HepG2 (cell line): ENCODE measurements around the gene GDF11. TPM values are rescaled to one million over a fixed set of nuclear protein-coding genes. Genes with fewer than 3 reads are reported as not detected.

Experiments
- CERS6 ChIP-seq: sonication (generic); formaldehyde crosslinking; IDR thresholded peaks from 2 replicates; pipeline ENCODE4 v1.5.0; 2020; ENCODE audit warnings: missing genetic modification reagents
- CREBL2 ChIP-seq: sonication (generic); formaldehyde crosslinking; IDR thresholded peaks from 2 replicates; pipeline ENCODE4 v1.8.1; 2023; ENCODE audit warnings: missing genetic modification reagents, mild to moderate bottlenecking, borderline replicate concordance
- ELF1 ChIP-seq: sonication (generic); formaldehyde crosslinking; IDR thresholded peaks from 2 replicates; pipeline ENCODE4 v1.4.0; 2020; ENCODE audit warnings: missing genetic modification reagents
- FOXJ3 ChIP-seq: sonication (generic); formaldehyde crosslinking; IDR thresholded peaks from 2 replicates; pipeline ENCODE4 v1.4.0; 2020; ENCODE audit warnings: missing genetic modification reagents, mild to moderate bottlenecking, borderline replicate concordance
- HOXA9 ChIP-seq: sonication (generic); formaldehyde crosslinking; IDR thresholded peaks from 2 replicates; pipeline ENCODE4 v1.8.1; 2022; ENCODE audit warnings: missing genetic modification reagents, mild to moderate bottlenecking, moderate library complexity, borderline replicate concordance
- IKZF5 ChIP-seq: IDR thresholded peaks from 2 replicates; pipeline ENCODE4 v1.6.1; 2018; ENCODE audit warnings: missing genetic modification reagents, mild to moderate bottlenecking, missing compliant biosample characterization
- KDM4B ChIP-seq: sonication (generic); formaldehyde crosslinking; IDR thresholded peaks from 2 replicates; pipeline ENCODE4 v1.4.0; 2020; ENCODE audit warnings: missing genetic modification reagents
- NKX3-1 ChIP-seq: sonication (generic); formaldehyde crosslinking; IDR thresholded peaks from 2 replicates; pipeline ENCODE4 v1.5.0; 2020; ENCODE audit warnings: missing genetic modification reagents
- RAD51 ChIP-seq: fragments of 450-650 bp; IDR thresholded peaks from 2 replicates; pipeline ENCODE4 v1.6.1; 2016; ENCODE audit warnings: borderline replicate concordance
- RNF2 ChIP-seq: fragments of 450-650 bp; conservative IDR thresholded peaks from 2 replicates; pipeline ENCODE4 v1.6.1; 2016; ENCODE audit warnings: low read depth
- SALL2 ChIP-seq: sonication (generic); formaldehyde crosslinking; IDR thresholded peaks from 2 replicates; pipeline ENCODE4 v1.8.1; 2023; ENCODE audit warnings: mild to moderate bottlenecking, missing genetic modification reagents, inconsistent platforms
- SIX1 ChIP-seq: sonication (generic); formaldehyde crosslinking; IDR thresholded peaks from 2 replicates; pipeline ENCODE4 v1.4.0; 2020; ENCODE audit warnings: missing genetic modification reagents, borderline replicate concordance
- SMAD1 ChIP-seq: sonication (generic); formaldehyde crosslinking; IDR thresholded peaks from 2 replicates; pipeline ENCODE4 v1.4.0; 2020; ENCODE audit warnings: missing genetic modification reagents, low read depth, mild to moderate bottlenecking, borderline replicate concordance
- TCF7L2 ChIP-seq: IDR thresholded peaks from 2 replicates; pipeline ENCODE4 v1.6.1; 2011; ENCODE audit warnings: mild to moderate bottlenecking, low read depth, low read length, moderate library complexity
- THAP11 ChIP-seq: IDR thresholded peaks from 2 replicates; pipeline ENCODE4 v1.6.1; 2016; ENCODE audit warnings: missing biosample characterization, missing genetic modification reagents
- ZBTB44 ChIP-seq: sonication (generic); formaldehyde crosslinking; IDR thresholded peaks from 2 replicates; pipeline ENCODE4 v1.4.0; 2020; ENCODE audit warnings: missing genetic modification reagents
- ZMAT5 ChIP-seq: sonication (generic); formaldehyde crosslinking; IDR thresholded peaks from 2 replicates; pipeline ENCODE4 v1.5.0; 2020; ENCODE audit warnings: mild to moderate bottlenecking, low read depth, missing genetic modification reagents, borderline replicate concordance
- ZMYM4 ChIP-seq: sonication (generic); formaldehyde crosslinking; IDR thresholded peaks from 2 replicates; pipeline ENCODE4 v1.8.1; 2023; ENCODE audit warnings: mild to moderate bottlenecking, missing genetic modification reagents
- ZNF567 ChIP-seq: sonication (generic); formaldehyde crosslinking; IDR thresholded peaks from 2 replicates; pipeline ENCODE4 v1.8.1; 2023; ENCODE audit warnings: mild to moderate bottlenecking, missing genetic modification reagents, borderline replicate concordance
- ZNF761 ChIP-seq: sonication (generic); formaldehyde crosslinking; conservative IDR thresholded peaks from 2 replicates; pipeline ENCODE4 v1.4.0; 2020; ENCODE audit warnings: mild to moderate bottlenecking, missing genetic modification reagents
- ZSCAN20 ChIP-seq: sonication (generic); formaldehyde crosslinking; IDR thresholded peaks from 2 replicates; pipeline ENCODE4 v1.4.0; 2020; ENCODE audit warnings: missing genetic modification reagents, mild to moderate bottlenecking, borderline replicate concordance
- polyA plus RNA-seq, 8 experiments: library from polyadenylated mRNA; depleted of rRNA in 3 of 8; stranded (reverse) in 7 of 8; unstranded in 1 of 8; fragments of >200 nt; fragmentation: Illumina TruSeq in 4 of 8; extraction: Trizol in 4 of 8; gene quantifications; 2 replicates each; pipeline versions ENCODE4 v1.2.1 to v1.2.3, GENCODE V29; 2011 to 2016; ENCODE audit warnings: low read depth in 4 of 8, missing spikeins in 1 of 8, mixed read lengths in 1 of 8; ENCODE audit not compliant: insufficient read depth in 1 of 8
- total RNA-seq, 5 experiments: library from RNA; depleted of rRNA; stranded (reverse); fragments of >200 nt; fragmentation: Illumina TruSeq; extraction: Trizol; gene quantifications; 2 replicates each; pipeline ENCODE4 v1.2.3, GENCODE V29; 2016; ENCODE audit warnings: low read depth in 1 of 5

Gene GDF11
- total and polyA plus RNA-seq, 2 of the 13 experiments (the other 11 are each of a cell fraction or from before 2014, with no cell fraction given) = 0.63 to 1.5 TPM

GRCh38 chr12:55715833-55716581, 26.9 kb upstream of the GDF11 start, which contains the start of gene BLOC1S1 (continued):
- TF ChIP-seq RAD51 = peak; percentile 99
- TF ChIP-seq TCF7L2 = no peak
- TF ChIP-seq KDM4B (CRISPR knock-in tag) = no peak
- TF ChIP-seq SMAD1 (CRISPR knock-in tag) = peak; percentile 31; the same call in 1 of the 2 replicates
- TF ChIP-seq HOXA9 (CRISPR knock-in tag) = peak; percentile 75; the same call in 1 of the 2 replicates
- TF ChIP-seq ZMAT5 (CRISPR knock-in tag) = no peak
- no peak for TF ChIP-seq ZSCAN20 (CRISPR knock-in tag)
- peak; percentile 92 for TF ChIP-seq ELF1
- TF ChIP-seq ZNF761 (CRISPR knock-in tag) = 0 out of 2 replicates have a peak, but pooled peaks have one; percentile 66
- TF ChIP-seq ZMYM4 (CRISPR knock-in tag) = peak; percentile 88
- no peak for TF ChIP-seq ZBTB44 (CRISPR knock-in tag)
- no peak; the same call in 1 of the 2 replicates for TF ChIP-seq SALL2
- TF ChIP-seq CREBL2 (CRISPR knock-in tag) = no peak
- TF ChIP-seq THAP11 (CRISPR knock-in tag) = peak; percentile 86
- TF ChIP-seq ZNF567 (CRISPR knock-in tag) = no peak
- no peak for TF ChIP-seq FOXJ3
- no peak for TF ChIP-seq NKX3-1 (CRISPR knock-in tag)
- TF ChIP-seq CERS6 = no peak
- peak; percentile 77; the same call in 1 of the 2 replicates for TF ChIP-seq IKZF5
- peak; percentile 77; the same call in 1 of the 2 replicates for TF ChIP-seq RNF2
- no peak for TF ChIP-seq SIX1
